Left renal cortex interstitium (tissue), 4 donors: Measurements from ENCODE around the gene SPATA12. TPM values are rescaled to one million over a fixed set of nuclear protein-coding genes. Genes with fewer than 3 reads are reported as not detected.

ENCODE experiments used
- DNase-seq, 4 donors: peaks; one replicate each; pipeline ENCODE4 v3.0.0-alpha.2; 2013; ENCODE audit warnings: low read depth in 4 of 4, low spot score in 2 of 4, missing footprints in 1 of 4
- polyA plus RNA-seq, 4 donors: library from polyadenylated mRNA; unstranded; fragments of 120-200 nt; gene quantifications; one replicate each; pipeline ENCODE4 v1.2.1, GENCODE V29; 2013; ENCODE audit not compliant: insufficient read length in 4 of 4

The SPATA12 gene
- polyA plus RNA-seq, 4 donors, result 0.06 to 0.14 (median 0.06) TPM; not detected in 1

DNA sequence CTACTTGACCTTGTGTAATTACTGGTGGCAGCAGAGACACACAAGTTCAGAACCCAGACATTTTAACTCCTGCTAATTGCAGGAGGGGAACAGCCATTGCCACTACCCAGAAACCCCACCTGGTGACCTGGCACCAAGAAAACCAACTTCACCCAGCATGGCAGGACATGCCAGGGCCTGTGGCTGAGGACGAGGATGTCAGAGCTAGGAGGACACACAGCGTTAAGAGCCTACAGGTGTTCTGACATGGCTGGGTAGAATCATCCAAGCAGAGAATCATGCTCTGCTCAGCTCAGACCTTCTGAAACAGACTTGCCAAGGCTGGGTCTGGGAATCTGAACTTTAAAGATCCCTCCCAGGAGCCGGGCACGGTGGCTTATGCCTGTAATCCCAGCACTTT, 11.7 kb upstream of the SPATA12 start:
- no peak for DNase-seq

DNA sequence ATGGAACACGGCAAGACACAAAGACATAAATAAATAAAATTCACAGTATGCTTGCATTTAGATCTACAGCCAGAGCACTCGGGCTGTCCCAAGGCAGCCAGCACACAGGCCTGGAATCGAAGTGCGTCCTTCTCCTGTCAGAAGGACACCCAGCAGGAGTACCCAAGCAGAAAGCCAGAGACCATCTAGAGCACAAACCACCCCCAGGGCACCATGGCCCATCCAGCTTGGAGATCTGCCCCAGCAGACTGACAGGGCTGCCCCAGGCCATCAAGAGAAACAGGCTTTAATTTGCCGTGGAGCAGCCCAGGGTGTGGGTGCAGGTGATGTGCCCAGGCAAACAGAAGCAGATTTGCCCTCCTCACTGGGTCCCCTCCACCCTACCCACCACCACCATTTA, 7.8 kb upstream of the SPATA12 start:
- no peak for DNase-seq

DNA sequence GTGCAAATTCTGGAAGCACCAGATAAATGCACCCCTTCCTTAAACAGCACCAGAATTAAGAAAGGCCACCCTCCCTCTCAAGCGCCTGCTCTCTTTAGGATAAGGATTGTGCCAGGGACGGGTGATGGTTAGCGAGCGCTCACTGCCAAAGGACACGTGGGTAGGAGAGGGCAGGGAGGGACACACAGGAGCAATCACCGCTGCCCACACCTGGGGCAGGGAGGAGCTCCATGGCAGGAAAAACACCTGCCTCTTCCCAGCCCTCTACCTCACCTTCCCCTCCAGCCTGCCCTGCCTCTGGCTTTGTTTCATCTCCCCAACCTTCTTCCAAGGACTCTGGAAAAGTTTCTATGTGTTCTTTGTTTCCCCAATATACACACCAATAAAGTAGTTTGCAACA, 7.3 kb upstream of the SPATA12 start:
- DNase-seq, result no peak

DNA sequence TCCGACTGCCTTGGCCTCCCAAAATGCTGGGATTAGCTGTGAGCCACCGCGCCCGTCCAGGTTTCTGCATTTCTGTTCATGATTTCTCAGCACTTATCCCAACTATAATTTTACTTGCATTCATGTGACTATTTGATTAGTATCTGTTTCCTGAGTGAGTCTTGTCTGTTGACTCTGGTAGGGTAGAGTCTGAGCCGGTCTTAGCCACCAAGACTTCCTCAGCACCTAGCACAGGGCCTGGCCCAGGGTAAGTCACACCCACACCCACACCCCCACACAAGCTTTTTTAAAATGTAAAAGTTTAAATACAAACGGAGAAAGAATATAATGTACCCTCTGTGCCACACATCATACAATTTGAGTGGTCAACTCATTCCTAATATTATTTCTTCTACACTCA, 3.1 kb upstream of the SPATA12 start:
- no peak for DNase-seq

DNA sequence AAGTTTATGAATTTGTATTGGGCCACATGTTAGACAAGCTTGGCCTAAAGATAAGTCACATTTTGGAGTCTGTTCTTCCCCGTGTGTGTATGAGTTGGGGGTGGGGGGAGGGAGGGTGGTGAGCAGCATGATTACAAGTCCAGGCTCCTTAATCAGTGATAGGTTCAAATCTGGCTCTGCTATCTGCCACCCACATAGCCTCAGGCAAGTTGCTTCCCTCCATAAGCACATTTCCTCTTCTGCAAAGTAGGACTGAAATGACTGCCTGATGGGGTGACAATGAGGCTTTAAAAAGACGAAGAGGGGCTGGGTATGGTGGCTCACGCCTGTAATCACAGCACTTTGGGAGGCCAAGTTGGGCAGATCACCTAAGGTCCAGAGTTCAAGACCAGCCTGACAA, 1.1 kb upstream of the SPATA12 start:
- DNase-seq, result no peak

DNA sequence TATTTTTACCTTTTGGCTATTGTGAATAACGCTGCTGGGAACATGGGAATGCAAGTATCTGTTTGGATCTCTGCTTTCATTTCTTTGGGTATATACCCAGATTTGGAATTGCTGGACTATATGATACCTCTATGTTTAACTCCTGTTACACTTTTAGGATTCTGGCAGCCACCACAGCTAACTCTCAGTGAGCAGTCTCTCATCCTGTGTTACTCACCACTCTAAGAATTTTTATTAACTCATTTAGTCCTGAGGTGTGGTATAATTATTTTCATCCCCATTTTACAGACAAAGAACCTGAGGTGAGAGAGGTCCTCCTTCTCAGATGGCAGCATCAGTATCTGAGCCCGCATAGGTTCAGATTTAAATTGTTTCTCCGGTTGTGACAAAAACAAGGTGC, 1.1 kb downstream of the SPATA12 start:
- DNase-seq, result no peak

DNA sequence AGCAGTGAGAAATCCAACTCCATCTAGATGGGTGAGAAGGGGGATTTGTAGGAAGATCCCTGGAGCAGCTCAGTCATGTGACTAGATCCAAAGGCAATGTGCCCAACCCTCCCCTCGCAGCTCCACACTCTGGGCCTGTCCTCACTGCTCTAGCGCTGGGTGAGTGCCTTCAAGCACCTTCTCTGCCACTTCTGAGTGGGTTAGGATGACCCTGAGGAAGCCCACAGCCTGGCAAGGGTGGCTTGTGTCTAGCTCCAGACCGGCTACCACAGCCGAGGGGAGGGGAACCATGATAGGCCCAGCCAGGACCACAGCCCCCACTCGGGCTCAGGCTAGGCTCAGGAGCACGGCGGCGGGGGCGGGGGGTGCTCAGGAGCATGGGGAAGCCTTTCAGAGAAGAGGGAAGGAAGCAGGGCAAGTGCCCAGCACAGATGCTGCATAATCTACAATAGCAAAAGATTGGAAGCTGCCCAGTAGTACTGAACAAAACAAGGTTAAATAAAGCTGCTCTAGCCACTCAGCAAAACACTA, 1.7 kb downstream of the SPATA12 start:
- no peak for DNase-seq

DNA sequence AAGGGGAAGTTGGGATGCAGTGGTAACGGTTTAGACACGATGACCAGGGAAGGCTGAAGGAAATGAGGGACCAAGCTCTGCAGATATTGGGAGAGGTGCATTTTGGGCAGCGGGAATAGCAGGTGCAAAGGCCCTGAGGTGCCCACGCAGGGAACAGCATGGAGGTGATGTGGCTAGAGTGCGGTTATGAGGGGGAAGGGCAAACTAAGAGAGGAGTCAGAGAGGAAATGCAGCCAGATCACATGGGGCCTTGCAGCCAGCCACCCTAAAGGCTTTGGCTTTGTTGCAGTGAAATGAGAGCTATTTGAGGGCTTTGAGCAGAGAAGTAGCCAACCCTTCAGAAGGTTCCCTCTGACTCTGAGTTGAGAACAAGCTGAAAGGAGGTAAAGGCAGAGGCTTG, 2.6 kb downstream of the SPATA12 start:
- DNase-seq, result no peak

DNA sequence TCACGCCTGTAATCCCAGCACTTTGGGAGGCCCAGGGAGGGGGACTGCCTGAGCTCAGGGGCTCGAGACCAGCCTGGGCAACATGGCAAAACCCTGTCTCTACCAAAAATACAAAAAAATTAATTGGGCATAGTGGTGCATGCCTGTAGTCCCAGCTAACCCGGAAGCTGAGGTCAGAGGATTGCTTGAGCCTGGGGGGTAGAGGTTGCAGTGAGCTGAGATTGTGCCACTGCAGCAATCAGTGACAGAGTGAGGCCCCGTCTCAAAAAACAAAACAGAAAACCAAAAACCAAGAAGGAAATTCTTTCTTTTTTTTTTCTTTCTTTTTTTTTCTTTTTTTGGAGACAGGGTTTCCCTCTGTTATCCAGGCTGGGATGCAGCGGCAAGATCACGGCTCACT, 3.5 kb downstream of the SPATA12 start:
- DNase-seq, result no peak

DNA sequence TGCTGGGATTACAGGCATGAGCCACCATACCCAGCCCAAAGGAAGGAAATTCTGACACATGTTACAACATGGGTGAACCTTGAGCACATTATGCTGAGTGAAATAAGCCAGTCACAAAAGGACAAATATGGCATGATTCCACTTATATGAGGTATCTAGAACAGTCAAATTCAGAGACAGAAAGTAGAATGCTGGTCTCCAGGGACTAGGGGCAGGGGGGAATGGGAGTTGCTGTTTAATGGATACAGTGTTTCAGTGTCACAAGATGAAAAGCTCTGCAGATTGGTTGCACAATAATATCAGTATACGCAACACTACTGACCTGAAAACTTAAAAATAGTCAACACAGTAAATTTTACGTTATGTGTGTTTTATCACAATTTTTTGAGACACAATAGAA, 4.1 kb downstream of the SPATA12 start:
- no peak for DNase-seq

DNA sequence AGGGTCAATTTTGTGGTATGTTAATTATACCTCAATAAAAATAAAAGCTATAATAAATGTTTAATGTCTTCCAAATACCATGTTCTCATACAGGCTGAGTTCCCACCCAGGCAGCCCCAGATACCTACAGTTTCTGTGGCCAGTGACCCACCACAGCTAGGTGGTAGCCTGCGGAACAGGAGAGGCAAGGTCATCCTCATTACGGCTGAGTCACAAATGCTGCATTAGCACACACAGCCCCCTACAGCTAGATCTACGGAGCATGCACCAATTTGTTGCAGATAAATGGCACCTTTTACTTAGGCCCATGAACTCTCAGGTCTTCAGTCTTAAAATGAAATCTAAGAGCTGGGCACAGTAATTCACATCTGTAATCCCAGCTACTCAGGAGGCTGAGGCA, 5.1 kb downstream of the SPATA12 start:
- no peak for DNase-seq

DNA sequence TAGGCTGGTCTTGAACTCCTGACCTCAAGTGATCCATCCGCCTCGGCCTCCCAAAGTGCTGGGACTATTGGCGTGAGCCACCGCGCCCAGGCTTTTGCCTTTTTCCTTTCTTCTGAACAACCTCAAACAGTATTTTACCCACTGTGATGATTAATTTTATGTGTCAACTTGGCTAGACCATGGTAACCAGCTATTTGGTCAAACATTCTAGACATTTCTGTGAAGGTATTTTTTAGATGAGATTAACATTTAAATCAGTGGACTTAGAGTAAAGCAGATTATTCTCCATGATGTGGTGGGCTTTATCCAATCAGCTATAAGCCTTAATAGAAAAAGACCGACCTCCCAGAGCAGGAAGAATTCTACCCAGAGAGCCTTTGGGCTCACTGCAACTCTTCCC, 6.0 kb downstream of the SPATA12 start:
- DNase-seq, result no peak

DNA sequence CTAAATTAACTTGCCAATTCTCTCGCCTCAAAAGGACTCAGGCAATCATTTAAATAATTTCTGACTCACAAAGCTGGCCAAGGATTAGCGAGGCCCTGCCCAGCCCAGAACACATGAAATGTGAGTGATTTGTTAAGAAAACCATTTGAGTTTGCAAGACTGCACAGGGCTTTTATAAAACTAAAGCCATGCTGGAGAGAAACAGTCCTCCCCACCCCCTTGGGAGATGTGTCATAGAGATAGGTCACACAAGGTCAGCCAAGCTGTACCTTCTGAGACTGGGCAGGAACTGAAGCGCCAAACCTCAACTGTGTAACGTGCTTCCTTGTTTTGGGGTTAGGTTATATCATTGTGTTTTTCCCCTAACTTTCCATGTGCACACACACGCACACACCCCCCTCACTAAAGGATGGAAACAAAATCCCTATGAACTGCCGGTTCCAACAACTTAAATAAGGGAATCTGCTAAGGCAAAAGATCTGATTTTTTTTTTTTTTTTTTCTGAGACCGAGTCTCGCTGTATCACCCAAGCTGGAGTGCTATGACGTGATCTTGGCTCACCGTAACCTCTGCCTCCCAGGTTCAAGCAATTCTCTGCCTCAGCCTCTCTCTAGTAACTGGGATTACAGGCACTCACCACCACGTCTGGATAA, 8.1 kb downstream of the SPATA12 start:
- no peak for DNase-seq

DNA sequence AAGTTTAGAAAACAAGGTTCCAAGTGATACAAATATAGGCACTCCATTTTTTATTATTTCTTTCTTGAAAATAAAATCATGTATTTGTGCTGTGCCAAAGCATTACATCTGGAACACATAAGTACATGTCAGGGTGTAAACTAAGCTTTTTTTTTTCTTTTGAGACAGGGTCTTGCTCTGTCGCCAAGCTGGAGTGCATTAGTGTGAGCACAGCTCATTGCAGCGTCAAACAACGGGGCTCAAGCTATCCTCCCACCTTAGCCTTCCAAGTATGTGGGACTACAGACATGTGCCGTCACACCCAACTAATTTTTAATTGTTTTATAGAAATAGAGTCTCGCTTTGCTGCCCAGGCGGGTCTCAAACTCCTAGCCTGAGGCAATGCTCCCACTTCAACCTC, 9.0 kb downstream of the SPATA12 start:
- no peak for DNase-seq

DNA sequence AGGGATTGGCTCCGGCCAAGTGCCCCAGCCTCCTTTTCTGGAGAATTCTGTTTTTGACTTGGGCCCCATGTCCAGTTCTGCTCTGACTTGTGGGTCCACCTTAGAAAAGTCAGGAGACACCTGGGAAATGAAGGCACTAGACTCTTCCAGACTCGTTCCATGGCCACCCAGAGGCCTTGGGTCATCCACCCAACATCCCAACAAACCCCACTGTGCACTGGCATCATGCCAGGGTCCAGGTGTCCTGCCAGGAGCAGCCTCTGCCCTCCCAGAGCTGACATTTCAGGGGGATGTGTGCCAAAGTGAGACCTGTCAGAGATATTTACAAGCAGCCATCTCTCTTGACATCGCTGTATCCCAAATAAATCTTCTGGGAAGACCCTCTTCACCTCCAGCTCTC, 13.2 kb downstream of the SPATA12 start:
- no peak for DNase-seq

DNA sequence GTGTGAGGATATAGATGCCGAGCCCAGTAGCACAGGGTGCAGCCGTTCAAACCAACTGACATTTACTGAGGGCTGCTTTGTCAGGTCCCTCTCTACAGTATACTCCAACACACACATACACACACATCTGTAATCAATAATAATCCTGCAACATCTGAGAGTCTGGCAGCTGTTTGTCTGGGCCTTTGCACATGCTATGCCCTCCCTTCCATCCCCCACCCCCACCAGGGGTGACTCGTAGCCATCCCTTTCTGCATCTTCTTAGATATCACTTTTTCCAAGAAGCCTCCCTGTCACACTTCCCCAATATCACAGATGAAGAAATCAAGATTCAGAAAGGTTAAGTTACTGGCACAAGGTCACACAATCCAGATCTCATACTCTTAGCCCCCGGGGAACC, 13.7 kb downstream of the SPATA12 start:
- no peak for DNase-seq

DNA sequence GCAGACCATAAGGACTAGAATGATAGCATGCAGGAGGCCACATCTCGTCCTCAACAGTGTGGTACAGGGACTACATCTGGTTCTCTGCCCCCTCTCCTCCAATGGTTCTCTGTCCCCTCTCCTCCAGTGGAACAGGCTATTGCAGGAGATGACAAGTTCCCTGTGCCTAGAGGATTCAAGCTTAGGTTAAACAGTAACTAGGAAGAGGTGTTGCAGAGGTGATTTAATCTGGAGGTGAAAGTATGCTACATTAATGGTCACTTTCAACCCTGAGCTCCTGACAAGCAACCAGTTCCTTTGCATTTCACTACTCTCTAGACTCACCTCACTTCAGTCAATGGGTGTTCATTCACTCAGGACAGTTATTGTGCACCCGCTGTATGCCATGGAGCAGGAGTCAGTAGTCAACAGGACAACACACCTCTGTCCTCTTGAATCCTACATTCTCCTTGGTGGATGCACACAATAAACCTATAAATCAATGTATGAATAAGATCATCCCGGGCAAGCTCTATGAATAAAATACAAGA, 16.0 kb downstream of the SPATA12 start:
- DNase-seq, result no peak

DNA sequence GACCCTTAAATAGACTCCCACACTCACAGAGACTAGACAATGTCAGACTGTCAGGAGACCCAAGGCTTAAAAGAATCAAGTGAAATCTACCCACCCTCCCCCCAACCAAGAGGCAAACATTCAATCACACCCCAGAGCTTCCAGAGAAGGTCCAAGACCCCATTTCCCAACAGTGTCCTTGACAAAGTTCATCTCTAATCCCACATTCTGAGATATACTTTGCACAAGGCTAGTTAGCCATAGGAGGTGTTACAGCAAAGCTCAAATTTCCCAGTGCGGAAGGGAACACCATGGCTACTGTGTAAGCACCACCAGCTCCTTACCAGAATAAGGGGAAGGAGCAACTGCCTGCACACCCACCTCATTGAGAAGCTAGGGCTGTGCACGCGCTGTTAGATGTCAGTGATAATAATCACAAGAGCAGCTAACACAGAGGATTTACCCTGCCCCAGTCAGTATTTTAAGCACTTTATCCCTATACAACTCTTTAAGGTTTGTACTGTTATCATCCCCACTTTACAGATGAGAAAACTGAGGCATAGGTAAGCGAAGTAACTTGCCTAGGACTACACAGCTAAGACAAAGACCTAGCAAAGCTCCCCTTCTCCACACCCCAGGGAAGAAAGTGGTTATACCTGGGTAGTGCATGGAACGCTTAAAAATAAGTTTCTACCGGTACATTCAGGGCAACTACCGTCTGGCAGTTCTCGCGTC, 17.3 kb downstream of the SPATA12 start:
- DNase-seq, result no peak

DNA sequence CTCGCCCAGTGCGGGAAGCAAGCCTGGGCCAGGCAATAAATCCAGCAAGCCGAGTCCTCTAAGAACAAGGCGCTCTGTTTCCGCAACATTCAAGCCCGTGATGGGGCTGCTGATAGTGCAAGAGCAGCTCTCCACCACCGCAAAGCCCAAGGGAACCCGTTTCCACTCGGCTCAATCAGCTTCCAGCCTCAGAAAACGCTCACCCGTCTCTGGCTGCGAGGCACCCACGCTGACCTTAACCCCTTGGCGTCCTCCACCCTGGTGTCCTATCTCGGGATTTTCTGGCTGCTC, 17.8 kb downstream of the SPATA12 start:
- DNase-seq, result peak in 1 of 4 donors; percentile 38

DNA sequence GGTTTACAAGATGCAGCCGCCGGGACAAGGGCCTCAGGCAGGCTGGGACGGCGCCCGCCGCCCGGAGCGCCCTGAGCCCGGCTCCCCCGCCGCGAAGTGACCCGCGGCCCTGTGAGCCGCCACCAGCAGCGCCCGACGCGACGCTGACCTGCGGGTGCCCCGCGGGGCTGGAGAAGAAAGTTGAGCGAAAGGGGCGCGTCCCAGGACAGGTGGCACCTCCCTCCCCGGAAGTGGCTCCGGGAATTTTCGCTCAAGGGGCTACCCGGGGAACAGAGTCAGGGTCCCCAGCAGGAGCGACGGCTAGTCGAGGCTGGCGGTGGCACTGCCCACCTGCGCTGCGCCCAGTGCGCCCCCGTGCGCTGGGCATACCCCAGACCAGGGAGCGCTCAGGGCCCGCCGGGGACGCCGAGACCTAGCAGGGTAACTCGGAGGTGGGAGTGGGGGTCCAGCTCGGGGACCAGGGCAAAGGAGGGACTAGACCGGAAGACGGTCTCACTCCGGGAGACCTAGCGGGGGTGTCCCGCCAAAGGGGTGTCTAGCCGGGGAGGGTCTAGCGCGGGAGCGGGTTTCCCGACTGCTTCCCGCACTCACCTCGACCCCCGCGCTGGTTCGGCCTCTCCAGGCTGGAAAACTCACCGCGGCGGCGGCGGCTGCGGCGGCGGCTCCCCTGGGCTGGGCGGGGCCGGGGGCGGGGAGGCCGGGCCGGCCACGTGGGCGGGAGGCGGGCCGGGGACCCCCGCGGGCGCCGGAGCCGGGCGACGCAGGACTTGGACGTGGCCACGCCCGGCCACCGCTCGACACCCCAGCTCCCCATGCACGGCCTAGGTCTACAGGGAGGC, 18.4 kb downstream of the SPATA12 start:
- peak in 2 of 4 donors; percentile 49 to 52 for DNase-seq

DNA sequence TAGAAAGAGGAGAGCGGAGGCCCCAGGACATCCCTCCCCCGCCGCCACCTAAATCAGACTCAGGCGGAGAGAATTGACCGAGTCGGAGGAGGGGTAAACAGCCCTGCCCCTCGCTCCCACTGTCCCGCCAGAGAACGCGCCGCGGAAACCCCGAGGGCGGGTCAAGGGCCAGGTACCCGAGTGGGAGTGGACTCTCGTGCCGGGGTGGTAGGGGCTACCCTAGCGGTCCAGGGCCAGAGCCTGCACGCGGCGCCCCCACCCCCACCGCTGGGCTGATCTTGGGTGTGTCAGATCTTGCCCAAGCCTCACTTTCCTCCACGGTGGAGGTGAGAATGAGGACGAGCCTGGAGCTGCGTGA, 19.0 kb downstream of the SPATA12 start:
- no peak for DNase-seq

DNA sequence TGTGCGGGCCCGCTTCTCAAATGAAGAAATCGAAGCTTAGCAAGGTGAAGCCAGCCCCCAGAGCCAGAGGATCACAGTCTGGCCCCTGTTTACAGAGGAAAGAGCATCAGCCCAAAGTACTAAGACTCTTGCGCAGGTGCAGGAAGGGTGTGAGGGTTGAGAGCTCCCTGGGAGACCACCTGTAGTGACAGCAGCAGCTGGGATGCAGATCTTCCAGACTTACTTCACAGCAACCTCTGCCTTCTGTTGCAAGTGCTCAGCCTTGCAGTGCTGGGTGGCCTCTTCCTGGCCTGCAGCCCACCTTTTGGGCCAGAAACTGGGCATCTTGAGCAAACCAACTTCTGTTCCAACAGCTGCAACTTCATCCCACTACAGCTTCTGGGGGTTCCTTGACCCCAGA, 19.7 kb downstream of the SPATA12 start:
- DNase-seq, result no peak
